GM12892 (cell line): ENCODE results near the gene MEN1.

ENCODE experiments used
- POLR2A ChIP-seq: IDR thresholded peaks from 2 replicates; pipeline ENCODE4 v1.6.1; 2011; ENCODE audit warnings: low read depth, low read length, control low read depth
- POLR2AphosphoS5 ChIP-seq: IDR thresholded peaks from 2 replicates; pipeline ENCODE4 v1.6.1; 2011; ENCODE audit warnings: low read depth, low read length, control low read depth
- TAF1 ChIP-seq: IDR thresholded peaks from 2 replicates; pipeline ENCODE4 v1.6.1; 2011; ENCODE audit warnings: low read depth, mild to moderate bottlenecking, control low read depth, low read length, borderline replicate concordance

DNA sequence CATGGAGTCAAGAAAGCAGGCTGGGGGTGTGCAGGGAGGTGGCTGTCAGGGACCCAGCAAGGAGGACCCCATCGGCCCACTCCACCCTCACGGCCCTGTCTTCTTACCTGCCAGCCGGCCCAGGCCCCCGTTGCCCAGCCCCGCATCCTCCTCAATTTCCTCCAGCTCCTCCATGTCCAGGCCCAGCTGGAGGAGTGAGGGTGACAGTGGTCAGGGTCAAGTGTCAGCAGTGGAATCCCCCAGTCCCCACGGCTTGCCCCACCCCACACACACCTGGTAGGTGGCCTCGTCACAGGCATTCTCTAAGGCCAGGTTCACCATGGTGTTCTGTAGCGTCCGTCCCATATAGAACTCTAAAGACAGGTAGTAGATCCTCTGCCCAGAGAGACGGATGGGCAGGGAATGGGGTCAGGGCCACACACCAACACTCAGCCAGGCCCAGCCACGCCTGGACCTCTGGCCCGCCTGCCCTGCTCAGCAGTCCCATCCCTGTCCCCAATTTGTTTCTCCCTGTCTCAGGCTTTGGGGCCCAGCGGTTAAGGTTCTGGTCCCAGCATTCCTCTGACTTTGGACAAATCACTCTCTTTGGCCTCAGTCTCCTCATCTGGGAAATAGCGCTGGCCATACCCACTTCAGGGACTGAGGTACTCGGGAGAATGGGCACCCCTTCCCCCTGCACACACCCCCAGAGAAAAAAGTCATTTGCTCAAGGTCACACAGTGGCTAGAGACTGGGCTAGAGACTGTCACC is 51.8 kb downstream of the MEN1 start:
- TF ChIP-seq POLR2A (no peak), POLR2AphosphoS5 (no peak), TAF1 (no peak)
